Breast epithelium (tissue), 3 donors: ENCODE measurements around the gene WNT3.

Source experiments
- POLR2A ChIP-seq: fragments of 450-650 bp; IDR thresholded peaks from one replicate; pipeline ENCODE4 v1.6.1; 2016; ENCODE audit warnings: antibody characterized with exemption, mild to moderate bottlenecking, moderate library complexity
- POLR2AphosphoS5 ChIP-seq, 3 donors: sonication (generic); formaldehyde crosslinking; IDR thresholded peaks; one replicate each; pipeline ENCODE4 v1.6.1; 2017; ENCODE audit warnings: antibody characterized with exemption in 3 of 3
- TF ChIP-seq, protein P1 (sequence below), 3 donors: fragments of 450-650 bp; IDR thresholded peaks; one replicate each; pipeline ENCODE4 v1.5.1; 2016 to 2017; ENCODE audit warnings: antibody characterized with exemption in 3 of 3, mild to moderate bottlenecking in 3 of 3, moderate library complexity in 3 of 3

DNA sequence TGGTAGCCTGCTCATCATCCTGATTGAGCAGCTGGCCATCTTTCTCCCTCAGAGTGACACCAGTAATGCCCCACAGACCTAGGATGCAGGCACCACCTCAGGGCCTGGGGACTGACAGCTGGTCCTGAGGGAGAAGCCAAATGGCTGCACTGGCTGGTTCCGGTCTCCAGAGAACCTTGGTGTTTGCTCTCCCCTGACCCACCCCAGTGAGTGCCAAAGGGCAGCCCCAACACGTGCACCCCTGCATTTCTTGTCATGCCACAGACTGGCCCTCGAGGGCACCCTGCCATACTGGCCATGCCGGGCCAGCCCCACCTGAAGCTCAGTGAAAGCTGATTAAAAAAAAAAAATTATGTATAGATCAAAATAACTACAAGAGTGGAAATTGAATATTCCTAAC lies 100.5 kb downstream of the WNT3 start:
- TF ChIP-seq, protein P1, sequence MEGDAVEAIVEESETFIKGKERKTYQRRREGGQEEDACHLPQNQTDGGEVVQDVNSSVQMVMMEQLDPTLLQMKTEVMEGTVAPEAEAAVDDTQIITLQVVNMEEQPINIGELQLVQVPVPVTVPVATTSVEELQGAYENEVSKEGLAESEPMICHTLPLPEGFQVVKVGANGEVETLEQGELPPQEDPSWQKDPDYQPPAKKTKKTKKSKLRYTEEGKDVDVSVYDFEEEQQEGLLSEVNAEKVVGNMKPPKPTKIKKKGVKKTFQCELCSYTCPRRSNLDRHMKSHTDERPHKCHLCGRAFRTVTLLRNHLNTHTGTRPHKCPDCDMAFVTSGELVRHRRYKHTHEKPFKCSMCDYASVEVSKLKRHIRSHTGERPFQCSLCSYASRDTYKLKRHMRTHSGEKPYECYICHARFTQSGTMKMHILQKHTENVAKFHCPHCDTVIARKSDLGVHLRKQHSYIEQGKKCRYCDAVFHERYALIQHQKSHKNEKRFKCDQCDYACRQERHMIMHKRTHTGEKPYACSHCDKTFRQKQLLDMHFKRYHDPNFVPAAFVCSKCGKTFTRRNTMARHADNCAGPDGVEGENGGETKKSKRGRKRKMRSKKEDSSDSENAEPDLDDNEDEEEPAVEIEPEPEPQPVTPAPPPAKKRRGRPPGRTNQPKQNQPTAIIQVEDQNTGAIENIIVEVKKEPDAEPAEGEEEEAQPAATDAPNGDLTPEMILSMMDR (IDR thresholded peaks at IDR 0.05): no peak
- no peak for TF ChIP-seq POLR2AphosphoS5 (IDR thresholded peaks at IDR 0.05)
- no peak for TF ChIP-seq POLR2A
